Glutamatergic neuron (in vitro differentiated cells): ENCODE results near the gene CCL19. TPM values are rescaled to one million over a fixed set of nuclear protein-coding genes. Genes with fewer than 3 reads are reported as not detected.

Experiments
- DNase-seq: peaks from one replicate; pipeline ENCODE4 v3.0.0; 2022
- H3K27ac Mint-ChIP-seq: one replicate; pipeline ENCODE4 v1.8.0; 2020; ENCODE audit warnings: mild to moderate bottlenecking, mixed read lengths, inconsistent platforms; ENCODE audit not compliant: unreplicated experiment
- H3K27me3 Mint-ChIP-seq: one replicate; pipeline ENCODE4 v1.8.0; 2020; ENCODE audit warnings: mild to moderate bottlenecking, moderate library complexity, mixed read lengths, inconsistent platforms; ENCODE audit not compliant: unreplicated experiment
- H3K36me3 Mint-ChIP-seq: one replicate; pipeline ENCODE4 v1.8.0; 2020; ENCODE audit warnings: mild to moderate bottlenecking, mixed read lengths, inconsistent platforms; ENCODE audit not compliant: unreplicated experiment
- H3K4me1 Mint-ChIP-seq: one replicate; pipeline ENCODE4 v1.8.0; 2020; ENCODE audit warnings: mild to moderate bottlenecking, low read depth, mixed read lengths, inconsistent platforms; ENCODE audit not compliant: unreplicated experiment
- H3K4me3 Mint-ChIP-seq: one replicate; pipeline ENCODE4 v1.8.0; 2020; ENCODE audit warnings: mild to moderate bottlenecking, mixed read lengths, inconsistent platforms; ENCODE audit not compliant: unreplicated experiment
- H3K9me3 Mint-ChIP-seq: one replicate; pipeline ENCODE4 v1.8.0; 2020; ENCODE audit warnings: mild to moderate bottlenecking, moderate library complexity, mixed read lengths, inconsistent platforms; ENCODE audit not compliant: unreplicated experiment
- CTCF ChIP-seq: fragments of 200-600 bp; sonication (generic); IDR thresholded peaks from one replicate; pipeline ENCODE4 v1.5.0; 2021; ENCODE audit not compliant: partially characterized antibody, unreplicated experiment
- total RNA-seq: library from RNA; stranded (reverse); fragmentation: NEBNext Ultra II Directional; extraction: Animal tissue kit (Norgen Biotek cat#: 25700); gene quantifications from one replicate; pipeline ENCODE4 v1.2.1, GENCODE V29; 2021; ENCODE audit not compliant: unreplicated experiment

The CCL19 gene
- total RNA-seq, 1 donor from 2014 or later, result not detected

GRCh38 chr9:34716711-34717110 is 25.6 kb upstream of the CCL19 start:
- Mint-ChIP-seq H3K9me3 (peaks cover 3% of the 10 kb centered on the region), H3K27me3 (peaks cover 3% of the 10 kb centered on the region), H3K27ac (no peak overlapping the region), H3K36me3 (no peaks in the 10 kb centered on the region), H3K4me3 (no peak overlapping the region), H3K4me1 (no peaks in the 10 kb centered on the region)
- no peak for DNase-seq
- TF ChIP-seq CTCF, result no peak

DNA sequence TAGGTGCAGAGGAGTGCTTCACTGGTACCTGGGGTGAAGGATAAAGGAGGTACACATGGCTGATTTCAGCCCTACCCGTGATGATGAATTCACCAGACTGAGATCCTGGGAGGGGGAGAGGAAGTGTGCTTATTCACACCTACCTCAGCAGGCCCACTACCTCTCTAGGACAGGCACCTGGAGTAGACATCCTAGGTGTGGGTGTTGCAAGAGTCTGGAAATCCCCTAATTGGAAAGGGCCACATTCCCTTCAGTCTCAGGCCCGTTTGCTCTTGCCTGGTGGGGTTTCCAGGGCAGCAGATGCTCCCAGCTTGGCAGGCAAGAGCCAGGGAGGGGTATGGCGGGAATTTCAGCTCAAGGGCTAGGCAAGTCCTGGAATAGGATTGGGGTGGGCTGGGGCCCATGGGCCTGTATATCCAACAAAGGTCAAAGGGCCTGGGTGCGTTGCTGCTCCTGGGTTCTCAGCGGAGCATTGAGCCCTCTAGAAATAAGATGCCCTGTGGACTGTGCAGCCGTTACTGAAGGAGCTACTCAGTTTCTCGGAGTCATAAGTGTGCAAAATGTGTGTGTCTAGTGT is 24.7 kb upstream of the CCL19 start:
- H3K4me3 Mint-ChIP-seq, result no peak overlapping the region
- TF ChIP-seq CTCF, result no peak
- H3K36me3 Mint-ChIP-seq, result no peaks in the 10 kb centered on the region
- H3K9me3 Mint-ChIP-seq, result peaks cover 3% of the 10 kb centered on the region
- H3K27ac Mint-ChIP-seq, result no peak overlapping the region
- DNase-seq, result no peak
- no peaks in the 10 kb centered on the region for H3K4me1 Mint-ChIP-seq
- peaks cover 3% of the 10 kb centered on the region for H3K27me3 Mint-ChIP-seq

DNA sequence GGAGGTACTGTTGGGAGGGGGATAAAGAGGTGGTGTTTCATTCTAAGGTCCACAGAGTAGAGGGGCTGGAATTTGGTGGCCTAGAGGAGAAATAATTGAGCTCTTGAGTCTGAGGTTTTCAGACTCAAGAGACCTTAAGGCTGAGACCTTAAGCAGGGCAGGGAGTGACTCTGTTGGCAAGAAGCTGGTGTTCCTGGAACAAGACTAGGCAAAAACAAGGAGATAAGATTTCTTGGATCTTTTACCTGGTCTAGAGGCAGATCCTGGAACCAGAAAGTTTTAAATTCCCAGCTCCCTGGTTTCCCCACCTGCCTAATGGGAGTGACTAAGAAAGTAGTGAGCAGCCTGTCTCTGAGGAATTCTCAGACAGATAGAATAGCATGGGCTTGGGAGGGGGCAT is 22.9 kb upstream of the CCL19 start:
- H3K36me3 Mint-ChIP-seq, result no peaks in the 10 kb centered on the region
- H3K27ac Mint-ChIP-seq, result no peak overlapping the region
- no peak for TF ChIP-seq CTCF
- H3K9me3 Mint-ChIP-seq, result peaks cover 3% of the 10 kb centered on the region
- no peak overlapping the region for H3K4me3 Mint-ChIP-seq
- no peak for DNase-seq
- H3K4me1 Mint-ChIP-seq, result no peaks in the 10 kb centered on the region
- H3K27me3 Mint-ChIP-seq, result peaks cover 3% of the 10 kb centered on the region

- Mint-ChIP-seq H3K4me1 (no peaks in the 10 kb centered on the region), H3K4me3 (no peak overlapping the region), H3K27me3 (peaks cover 3% of the 10 kb centered on the region), H3K9me3 (peaks cover 3% of the 10 kb centered on the region), H3K36me3 (no peaks in the 10 kb centered on the region), H3K27ac (no peak overlapping the region)
- no peak for TF ChIP-seq CTCF
- no peak for DNase-seq
These were observed 21.1 kb upstream of the CCL19 start for GRCh38 chr9:34712140-34712539.

- H3K4me3 Mint-ChIP-seq, result no peak within 1 kb of the TSS
- no peaks in the 10 kb centered on the region for H3K27me3 Mint-ChIP-seq
- peaks cover 4% of the 10 kb centered on the region for H3K9me3 Mint-ChIP-seq
- no peaks in the 10 kb centered on the region for H3K4me1 Mint-ChIP-seq
- no peak for DNase-seq
- H3K36me3 Mint-ChIP-seq, result no peaks in the 10 kb centered on the region
- no peak for TF ChIP-seq CTCF
- peak within 1 kb of the TSS; percentile 16 for H3K27ac Mint-ChIP-seq
These were observed 18.9 kb upstream of the CCL19 start, which contains the start of gene CCL21 for GRCh38 chr9:34710023-34710422. CCL21 (minus strand) TSS chr9:34710136; CDS start chr9:34710066, 70 bp downstream.
